Right lobe of liver (tissue), 4 donors: ENCODE data around the gene CCT4.
"Not testable (repeated sequence)": the region's sequence is repeated elsewhere in the genome, so short reads cannot be mapped to it uniquely, and the experiment has no call there.

ENCODE experiments used
- POLR2A ChIP-seq: fragments of 450-650 bp; IDR thresholded peaks from one replicate; pipeline ENCODE4 v1.6.1; 2017; ENCODE audit warnings: antibody characterized with exemption, mild to moderate bottlenecking
- TF ChIP-seq, protein P1 (sequence below), 4 donors: fragments of 200-600 bp in 3 of 4; fragments of 450-650 bp in 1 of 4; IDR thresholded peaks; one replicate each; pipeline versions ENCODE4 v1.5.1 to v1.8.0; 2016 to 2022; ENCODE audit warnings: antibody characterized with exemption in 4 of 4, mild to moderate bottlenecking in 2 of 4
- donor health status: DM: no; HTN: no; CAD: no.
- donor health status: DM: no; HTN: no; CAD: no.
- donor health status: DM: no; HTN: yes; CAD: no.

DNA sequence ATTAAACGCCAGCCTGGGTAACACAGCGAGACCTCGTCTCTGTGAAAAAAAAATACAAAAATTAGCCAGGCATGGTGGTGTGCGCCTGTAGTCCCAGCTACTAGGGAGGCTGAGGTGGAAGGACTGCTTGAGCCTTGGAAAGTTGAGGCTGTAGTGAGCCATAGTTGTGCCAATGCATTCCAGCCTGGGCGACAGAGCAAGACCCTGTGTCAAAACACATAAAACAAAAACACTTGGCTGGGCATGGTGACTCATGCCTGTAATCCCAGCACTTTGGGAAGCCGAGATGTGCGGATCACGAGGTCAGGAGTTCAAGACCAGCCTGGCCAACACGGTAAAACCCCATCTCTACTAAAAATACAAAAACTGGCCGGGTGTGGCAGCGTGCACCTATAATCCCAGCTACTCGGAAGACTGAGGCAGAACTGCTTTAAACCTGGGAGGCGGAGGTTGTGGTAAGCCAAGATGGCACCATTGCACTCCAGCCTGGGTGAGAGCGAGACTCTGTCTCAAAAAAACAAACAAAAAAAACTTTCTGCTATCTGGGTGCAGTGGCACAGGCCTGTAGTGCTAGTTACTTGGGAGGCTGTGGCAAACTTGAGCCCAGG is 21.9 kb downstream of the CCT4 start:
- TF ChIP-seq, protein P1, sequence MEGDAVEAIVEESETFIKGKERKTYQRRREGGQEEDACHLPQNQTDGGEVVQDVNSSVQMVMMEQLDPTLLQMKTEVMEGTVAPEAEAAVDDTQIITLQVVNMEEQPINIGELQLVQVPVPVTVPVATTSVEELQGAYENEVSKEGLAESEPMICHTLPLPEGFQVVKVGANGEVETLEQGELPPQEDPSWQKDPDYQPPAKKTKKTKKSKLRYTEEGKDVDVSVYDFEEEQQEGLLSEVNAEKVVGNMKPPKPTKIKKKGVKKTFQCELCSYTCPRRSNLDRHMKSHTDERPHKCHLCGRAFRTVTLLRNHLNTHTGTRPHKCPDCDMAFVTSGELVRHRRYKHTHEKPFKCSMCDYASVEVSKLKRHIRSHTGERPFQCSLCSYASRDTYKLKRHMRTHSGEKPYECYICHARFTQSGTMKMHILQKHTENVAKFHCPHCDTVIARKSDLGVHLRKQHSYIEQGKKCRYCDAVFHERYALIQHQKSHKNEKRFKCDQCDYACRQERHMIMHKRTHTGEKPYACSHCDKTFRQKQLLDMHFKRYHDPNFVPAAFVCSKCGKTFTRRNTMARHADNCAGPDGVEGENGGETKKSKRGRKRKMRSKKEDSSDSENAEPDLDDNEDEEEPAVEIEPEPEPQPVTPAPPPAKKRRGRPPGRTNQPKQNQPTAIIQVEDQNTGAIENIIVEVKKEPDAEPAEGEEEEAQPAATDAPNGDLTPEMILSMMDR (IDR thresholded peaks at IDR 0.05): not testable (repeated sequence)
- not testable (repeated sequence) for TF ChIP-seq POLR2A
